AG09319 (cell line): ENCODE results near the gene OR10A5.
"Not testable (repeated sequence)": the region's sequence is repeated elsewhere in the genome, so short reads cannot be mapped to it uniquely, and the experiment has no call there.

ENCODE experiments used
- DNase-seq: peaks from one replicate; pipeline ENCODE4 v3.0.0-alpha.2; 2010; ENCODE audit warnings: low read depth; ENCODE audit errors: extremely low read depth
- CTCF ChIP-seq: IDR thresholded peaks from 2 replicates; pipeline ENCODE4 v1.5.1; 2011; ENCODE audit warnings: low read depth, mild to moderate bottlenecking, inconsistent platforms, low read length, moderate library complexity

The OR10A5 gene

GRCh38 chr11:6844356-6844755, 1.1 kb upstream of the OR10A5 start:
- no peak for TF ChIP-seq CTCF
- no peak for DNase-seq

- no peak for DNase-seq
- no peak for TF ChIP-seq CTCF
Observed at GRCh38 chr11:6850526-6850925, 5.0 kb downstream of the OR10A5 start.

- DNase-seq: not testable (repeated sequence)
Observed at GRCh38 chr11:6854801-6855200, 9.3 kb downstream of the OR10A5 start.

- DNase-seq: no peak
- no peak for TF ChIP-seq CTCF
Observed at GRCh38 chr11:6855971-6856541, 10.6 kb downstream of the OR10A5 start.

- no peak for TF ChIP-seq CTCF
- no peak for DNase-seq
Observed at GRCh38 chr11:6856871-6857270, 11.4 kb downstream of the OR10A5 start.

GRCh38 chr11:6862961-6863360, 17.5 kb downstream of the OR10A5 start, which contains the start of gene OR10A2:
Gene OR10A2 (plus strand): TSS chr11:6863057. CDS start chr11:6869755, 6,698 bp downstream.
- no peak for TF ChIP-seq CTCF

GRCh38 chr11:6864438-6864837, 19.0 kb downstream of the OR10A5 start:
- TF ChIP-seq CTCF: no peak
- DNase-seq: no peak

More at GRCh38 chr11:6862961-6863360, 17.5 kb downstream of the OR10A5 start, which contains the start of gene OR10A2:
- DNase-seq: no peak

GRCh38 chr11:6871278-6871677, 25.8 kb downstream of the OR10A5 start:
- no peak for DNase-seq
- TF ChIP-seq CTCF: no peak
